Measurements from ENCODE around the gene C10orf95.

The C10orf95 gene

GRCh38 chr10:102423372-102423968 is 27.9 kb downstream of the C10orf95 start:
- no peak overlapping the region for H4K12ac ChIP-seq (ENCODE audit: low read depth, low read length)
- no peak overlapping the region for H2AFZ ChIP-seq (ENCODE audit: insufficient read depth, low read length, poor library complexity)
- H3K4me1 ChIP-seq (ENCODE audit: control insufficient read depth in 1 of 2, insufficient read depth in 2 of 2, low read length in 2 of 2): peaks cover 16 to 27% of the 10 kb centered on the region in 2 experiments
- no CpG with 5 or more reads among the region's 13 CpGs for WGBS (ENCODE audit: extremely low coverage, insufficient coverage, insufficient read length)
- H3K79me2 ChIP-seq (ENCODE audit: control insufficient read depth, insufficient read depth, low read length, poor library complexity): peaks cover 4% of the 10 kb centered on the region
- no peak overlapping the region for H3K18ac ChIP-seq (ENCODE audit: low read length)
- H3K79me1 ChIP-seq (ENCODE audit: low read length): peaks cover 8% of the 10 kb centered on the region
- no peak overlapping the region for H3K14ac ChIP-seq (ENCODE audit: low read length)
- H3K4ac ChIP-seq (ENCODE audit: low read depth, low read length): no peak overlapping the region
- peaks cover 17 to 24% of the 10 kb centered on the region in 2 experiments for H3K36me3 ChIP-seq (ENCODE audit: control insufficient read depth in 1 of 2, insufficient read depth in 2 of 2, low read length in 2 of 2)
- no peak overlapping the region for H3K23ac ChIP-seq (ENCODE audit: low read length)
- H2AK5ac ChIP-seq (ENCODE audit: low read length): no peak overlapping the region
- no peak overlapping the region for H2BK12ac ChIP-seq (ENCODE audit: low read length)
- H3K27ac ChIP-seq (ENCODE audit: low read depth, low read length): no peak overlapping the region
- no peak overlapping the region for H4K8ac ChIP-seq (ENCODE audit: low read depth, low read length)
- H3K9me3 ChIP-seq (ENCODE audit: insufficient read depth, low read depth, low read length): no peaks in the 10 kb centered on the region
- no peak overlapping the region for H4K91ac ChIP-seq (ENCODE audit: low read depth, low read length)
- H2BK5ac ChIP-seq (ENCODE audit: low read depth, low read length, poor library complexity): no peak overlapping the region
- no peak overlapping the region for H3K9ac ChIP-seq (ENCODE audit: low read length)
- H3K27me3 ChIP-seq (ENCODE audit: insufficient read depth, low read length): peaks cover 4% of the 10 kb centered on the region
- H3K4me2 ChIP-seq (ENCODE audit: low read length): no peak overlapping the region
- H3K4me3 ChIP-seq (ENCODE audit: low read depth, low read length): no peak overlapping the region
- no peak overlapping the region for H2BK120ac ChIP-seq (ENCODE audit: insufficient read depth, low read length, poor library complexity)
- DNase-seq: no peak

DNA sequence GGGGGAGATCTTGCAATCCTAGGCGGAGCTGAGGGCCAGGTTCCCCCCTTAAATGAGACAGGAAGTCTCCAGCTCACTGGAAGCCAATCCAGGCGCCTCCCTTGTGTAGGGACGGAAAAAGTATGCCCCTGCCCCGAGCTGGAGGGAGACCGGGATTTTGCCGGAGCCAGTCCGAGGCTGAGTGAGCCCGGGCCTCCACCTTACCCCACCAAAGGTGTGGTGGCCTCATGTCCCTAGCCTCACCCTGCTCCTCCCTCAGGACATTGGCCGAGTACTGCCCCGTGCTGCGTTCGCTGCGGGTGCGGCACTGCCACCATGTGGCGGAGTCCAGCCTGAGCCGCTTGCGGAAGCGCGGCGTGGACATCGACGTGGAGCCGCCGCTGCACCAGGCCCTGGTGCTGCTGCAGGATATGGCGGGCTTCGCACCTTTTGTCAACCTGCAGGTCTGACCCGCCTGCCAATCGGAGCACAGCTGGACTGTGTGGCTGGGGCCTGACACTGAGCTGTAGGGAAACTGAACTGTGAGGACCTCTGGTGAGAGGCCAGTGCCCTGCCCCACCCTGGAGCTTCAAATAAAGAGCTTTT is 28.7 kb downstream of the C10orf95 start:
- no peak overlapping the region for H3K23ac ChIP-seq (ENCODE audit: low read length)
- WGBS (ENCODE audit: extremely low coverage, insufficient coverage, insufficient read length): no CpG with 5 or more reads among the region's 28 CpGs
- H3K9me3 ChIP-seq (ENCODE audit: insufficient read depth, low read depth, low read length): no peaks in the 10 kb centered on the region

GRCh38 chr10:102421757-102422512 is 29.4 kb downstream of the C10orf95 start:
- WGBS (ENCODE audit: extremely low coverage, insufficient coverage, insufficient read length): no CpG with 5 or more reads among the region's 62 CpGs
- no peak overlapping the region for H2BK12ac ChIP-seq (ENCODE audit: low read length)
- peak overlapping the region; percentile 5 for H2BK120ac ChIP-seq (ENCODE audit: insufficient read depth, low read length, poor library complexity)
- H3K4me2 ChIP-seq (ENCODE audit: low read length): peak overlapping the region; percentile 88
- H4K8ac ChIP-seq (ENCODE audit: low read depth, low read length): peak overlapping the region; percentile 97
- no peak overlapping the region for H3K23ac ChIP-seq (ENCODE audit: low read length)
- peak overlapping the region; percentile 10 for H3K18ac ChIP-seq (ENCODE audit: low read length)
- peaks cover 4% of the 10 kb centered on the region for H3K79me2 ChIP-seq (ENCODE audit: control insufficient read depth, insufficient read depth, low read length, poor library complexity)
- H3K36me3 ChIP-seq (ENCODE audit: control insufficient read depth in 1 of 2, insufficient read depth in 2 of 2, low read length in 2 of 2): peaks cover 17 to 24% of the 10 kb centered on the region in 2 experiments
- peak; percentile 66 for DNase-seq
- H3K4me1 ChIP-seq (ENCODE audit: control insufficient read depth in 1 of 2, insufficient read depth in 2 of 2, low read length in 2 of 2): peaks cover 16 to 27% of the 10 kb centered on the region in 2 experiments
- peak overlapping the region; percentile 23 for H4K91ac ChIP-seq (ENCODE audit: low read depth, low read length)
- H3K9me3 ChIP-seq (ENCODE audit: insufficient read depth, low read depth, low read length): no peaks in the 10 kb centered on the region
- peak overlapping the region; percentile 38 for H2AFZ ChIP-seq (ENCODE audit: insufficient read depth, low read length, poor library complexity)
- H3K27ac ChIP-seq (ENCODE audit: low read depth, low read length): peak overlapping the region; percentile 87
- peak overlapping the region; percentile 56 for H4K12ac ChIP-seq (ENCODE audit: low read depth, low read length)
- H2AK5ac ChIP-seq (ENCODE audit: low read length): peak overlapping the region; percentile 32
- no peak overlapping the region for H2BK5ac ChIP-seq (ENCODE audit: low read depth, low read length, poor library complexity)
- H3K4ac ChIP-seq (ENCODE audit: low read depth, low read length): no peak overlapping the region
- peak overlapping the region; percentile 55 for H3K9ac ChIP-seq (ENCODE audit: low read length)
- peaks cover 7% of the 10 kb centered on the region for H3K27me3 ChIP-seq (ENCODE audit: insufficient read depth, low read length)
- peaks cover 8% of the 10 kb centered on the region for H3K79me1 ChIP-seq (ENCODE audit: low read length)
- H3K4me3 ChIP-seq (ENCODE audit: low read depth, low read length): peak overlapping the region; percentile 75
- H3K14ac ChIP-seq (ENCODE audit: low read length): peak overlapping the region; percentile 48

More for the DNA sequence above, 28.7 kb downstream of the C10orf95 start:
- Histone ChIP-seq H3K9ac (ENCODE audit: low read length) (no peak overlapping the region), H4K8ac (ENCODE audit: low read depth, low read length) (no peak overlapping the region), H3K27me3 (ENCODE audit: insufficient read depth, low read length) (peaks cover 7% of the 10 kb centered on the region), H2BK5ac (ENCODE audit: low read depth, low read length, poor library complexity) (no peak overlapping the region), H2AK5ac (ENCODE audit: low read length) (no peak overlapping the region), H2BK12ac (ENCODE audit: low read length) (no peak overlapping the region), H4K12ac (ENCODE audit: low read depth, low read length) (peak overlapping the region; percentile 26), H3K36me3 (ENCODE audit: control insufficient read depth in 1 of 2, insufficient read depth in 2 of 2, low read length in 2 of 2) (peaks cover 17 to 24% of the 10 kb centered on the region in 2 experiments), H3K14ac (ENCODE audit: low read length) (no peak overlapping the region), H4K91ac (ENCODE audit: low read depth, low read length) (no peak overlapping the region), H3K79me1 (ENCODE audit: low read length) (peaks cover 8% of the 10 kb centered on the region), H2AFZ (ENCODE audit: insufficient read depth, low read length, poor library complexity) (no peak overlapping the region), H3K79me2 (ENCODE audit: control insufficient read depth, insufficient read depth, low read length, poor library complexity) (peaks cover 4% of the 10 kb centered on the region), H3K18ac (ENCODE audit: low read length) (no peak overlapping the region), H3K4me1 (ENCODE audit: control insufficient read depth in 1 of 2, insufficient read depth in 2 of 2, low read length in 2 of 2) (peaks cover 16 to 27% of the 10 kb centered on the region in 2 experiments), H2BK120ac (ENCODE audit: insufficient read depth, low read length, poor library complexity) (no peak overlapping the region), H3K27ac (ENCODE audit: low read depth, low read length) (no peak overlapping the region), H3K4me2 (ENCODE audit: low read length) (peak overlapping the region; percentile 88), H3K4me3 (ENCODE audit: low read depth, low read length) (no peak overlapping the region), H3K4ac (ENCODE audit: low read depth, low read length) (no peak overlapping the region)
- peak; percentile 90 to 93 for DNase-seq

- H3K18ac ChIP-seq (ENCODE audit: low read length): no peak overlapping the region
- no peak overlapping the region for H3K4ac ChIP-seq (ENCODE audit: low read depth, low read length)
- H3K27me3 ChIP-seq (ENCODE audit: insufficient read depth, low read length): peaks cover 7% of the 10 kb centered on the region
- peaks cover 16 to 27% of the 10 kb centered on the region in 2 experiments for H3K4me1 ChIP-seq (ENCODE audit: control insufficient read depth in 1 of 2, insufficient read depth in 2 of 2, low read length in 2 of 2)
- H2BK12ac ChIP-seq (ENCODE audit: low read length): no peak overlapping the region
- H4K91ac ChIP-seq (ENCODE audit: low read depth, low read length): peak overlapping the region; percentile 23
- H2BK5ac ChIP-seq (ENCODE audit: low read depth, low read length, poor library complexity): no peak overlapping the region
- no peak overlapping the region for H2AK5ac ChIP-seq (ENCODE audit: low read length)
- peak overlapping the region; percentile 97 for H4K8ac ChIP-seq (ENCODE audit: low read depth, low read length)
- H3K36me3 ChIP-seq (ENCODE audit: control insufficient read depth in 1 of 2, insufficient read depth in 2 of 2, low read length in 2 of 2): peaks cover 17 to 24% of the 10 kb centered on the region in 2 experiments
- peak overlapping the region; percentile 88 for H3K4me2 ChIP-seq (ENCODE audit: low read length)
- no peak overlapping the region for H3K23ac ChIP-seq (ENCODE audit: low read length)
- H3K9ac ChIP-seq (ENCODE audit: low read length): peak overlapping the region; percentile 24
- DNase-seq: no peak
- no peak overlapping the region for H3K14ac ChIP-seq (ENCODE audit: low read length)
- peak overlapping the region; percentile 87 for H3K27ac ChIP-seq (ENCODE audit: low read depth, low read length)
- H2BK120ac ChIP-seq (ENCODE audit: insufficient read depth, low read length, poor library complexity): peak overlapping the region; percentile 5
- H3K79me2 ChIP-seq (ENCODE audit: control insufficient read depth, insufficient read depth, low read length, poor library complexity): peaks cover 4% of the 10 kb centered on the region
- H3K9me3 ChIP-seq (ENCODE audit: insufficient read depth, low read depth, low read length): no peaks in the 10 kb centered on the region
- no CpG with 5 or more reads among the region's 14 CpGs for WGBS (ENCODE audit: extremely low coverage, insufficient coverage, insufficient read length)
- peaks cover 8% of the 10 kb centered on the region for H3K79me1 ChIP-seq (ENCODE audit: low read length)
- H2AFZ ChIP-seq (ENCODE audit: insufficient read depth, low read length, poor library complexity): peak overlapping the region; percentile 38
- H3K4me3 ChIP-seq (ENCODE audit: low read depth, low read length): peak overlapping the region; percentile 75
- H4K12ac ChIP-seq (ENCODE audit: low read depth, low read length): peak overlapping the region; percentile 51
Observed at GRCh38 chr10:102421507-102421756, 29.9 kb downstream of the C10orf95 start.
